Tibial nerve (tissue), 4 donors: ENCODE data around the gene C19orf25. TPM values are rescaled to one million over a fixed set of nuclear protein-coding genes. Genes with fewer than 3 reads are reported as not detected.

Experiments used
- DNase-seq, 2 donors: peaks; one replicate each; pipeline ENCODE4 v3.0.0-alpha.2; 2019; ENCODE audit warnings: low spot score in 2 of 2
- H3K27ac ChIP-seq, 4 donors: fragments of 200-600 bp; sonication (generic) in 3 of 4; one replicate each; pipeline ENCODE4 v1.5.1; 2017 to 2019; ENCODE audit warnings: mild to moderate bottlenecking in 1 of 4
- H3K27me3 ChIP-seq, 2 donors: fragments of 200-600 bp; sonication (generic) in 1 of 2; one replicate each; pipeline versions ENCODE4 v1.5.1 to v1.6.0; 2017 to 2019
- H3K36me3 ChIP-seq, 3 donors: fragments of 200-600 bp; sonication (generic); one replicate each; pipeline ENCODE4 v1.5.1; 2018 to 2019
- H3K4me1 ChIP-seq, 4 donors: fragments of 200-600 bp; sonication (generic) in 3 of 4; one replicate each; pipeline ENCODE4 v1.5.1; 2017 to 2019
- H3K4me3 ChIP-seq, 4 donors: fragments of 200-600 bp; sonication (generic) in 3 of 4; one replicate each; pipeline ENCODE4 v1.5.1; 2017 to 2019; ENCODE audit warnings: mild to moderate bottlenecking in 1 of 4, moderate library complexity in 1 of 4
- H3K9me3 ChIP-seq, 4 donors: fragments of 200-600 bp; sonication (generic) in 3 of 4; one replicate each; pipeline ENCODE4 v1.5.1; 2017 to 2019
- EP300 ChIP-seq, 2 donors: sonication (generic); formaldehyde crosslinking; IDR thresholded peaks; one replicate each; pipeline ENCODE4 v1.6.1; 2017; ENCODE audit warnings: antibody characterized with exemption in 2 of 2, mild to moderate bottlenecking in 1 of 2
- POLR2A ChIP-seq, 2 donors: fragments of 450-650 bp; IDR thresholded peaks; one replicate each; pipeline ENCODE4 v1.6.1; 2017; ENCODE audit warnings: antibody characterized with exemption in 2 of 2, mild to moderate bottlenecking in 2 of 2, moderate library complexity in 2 of 2
- WGBS, 2 donors: methylation state at CpG; one replicate each; pipeline ENCODE4 v1.1.5; 2018; 5-methylcytosine and 5-hydroxymethylcytosine counted together
- total RNA-seq, 4 donors: library from RNA; depleted of rRNA; stranded (reverse); fragments of >200 nt; gene quantifications; one replicate each; pipeline ENCODE4 v1.1.0, GENCODE V29; 2016
- TF ChIP-seq, protein P1 (sequence below), 5 experiments: fragments of 200-600 bp in 3 of 5; fragments of 450-650 bp in 2 of 5; sonication (generic) in 3 of 5; IDR thresholded peaks; one replicate each; pipeline ENCODE4 v1.5.1; 2016 to 2019; ENCODE audit warnings: antibody characterized with exemption in 5 of 5, mild to moderate bottlenecking in 3 of 5, moderate library complexity in 2 of 5

Gene C19orf25
- total RNA-seq, 4 donors from 2014 or later, result 22.4 to 47.4 (median 33.8) TPM

DNA sequence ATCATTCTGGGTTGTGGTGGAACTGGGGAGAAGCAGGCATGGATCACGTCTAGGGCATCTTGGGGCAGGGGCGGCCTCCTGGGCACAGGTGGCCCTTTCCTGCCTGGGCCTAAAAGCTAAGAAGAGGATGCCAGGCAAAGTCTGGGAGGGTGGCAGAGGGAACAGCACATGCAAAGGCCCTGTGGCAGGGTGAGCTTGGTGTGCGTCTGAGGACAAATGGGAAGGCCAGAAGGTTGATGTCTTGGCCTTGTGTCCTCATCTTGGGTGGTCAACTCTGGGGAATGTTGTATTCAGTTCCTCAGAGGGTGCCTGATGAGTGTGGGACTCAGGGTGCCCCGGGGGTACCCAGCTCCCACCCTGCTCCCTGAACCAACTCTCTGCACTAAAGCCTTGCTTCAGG lies 39.5 kb upstream of the C19orf25 start:
- peaks cover 0 to 35% of the 10 kb centered on the region in 2 donors for H3K27me3 ChIP-seq
- peaks cover 0 to 18% (median 2%) of the 10 kb centered on the region in 4 donors for H3K4me1 ChIP-seq
- TF ChIP-seq, protein P1, sequence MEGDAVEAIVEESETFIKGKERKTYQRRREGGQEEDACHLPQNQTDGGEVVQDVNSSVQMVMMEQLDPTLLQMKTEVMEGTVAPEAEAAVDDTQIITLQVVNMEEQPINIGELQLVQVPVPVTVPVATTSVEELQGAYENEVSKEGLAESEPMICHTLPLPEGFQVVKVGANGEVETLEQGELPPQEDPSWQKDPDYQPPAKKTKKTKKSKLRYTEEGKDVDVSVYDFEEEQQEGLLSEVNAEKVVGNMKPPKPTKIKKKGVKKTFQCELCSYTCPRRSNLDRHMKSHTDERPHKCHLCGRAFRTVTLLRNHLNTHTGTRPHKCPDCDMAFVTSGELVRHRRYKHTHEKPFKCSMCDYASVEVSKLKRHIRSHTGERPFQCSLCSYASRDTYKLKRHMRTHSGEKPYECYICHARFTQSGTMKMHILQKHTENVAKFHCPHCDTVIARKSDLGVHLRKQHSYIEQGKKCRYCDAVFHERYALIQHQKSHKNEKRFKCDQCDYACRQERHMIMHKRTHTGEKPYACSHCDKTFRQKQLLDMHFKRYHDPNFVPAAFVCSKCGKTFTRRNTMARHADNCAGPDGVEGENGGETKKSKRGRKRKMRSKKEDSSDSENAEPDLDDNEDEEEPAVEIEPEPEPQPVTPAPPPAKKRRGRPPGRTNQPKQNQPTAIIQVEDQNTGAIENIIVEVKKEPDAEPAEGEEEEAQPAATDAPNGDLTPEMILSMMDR (IDR thresholded peaks at IDR 0.05), result no peak
- TF ChIP-seq POLR2A (IDR thresholded peaks at IDR 0.05) (no peak), EP300 (IDR thresholded peaks at IDR 0.05) (no peak)
- no peak overlapping the region for H3K27ac ChIP-seq
- H3K4me3 ChIP-seq, result no peak overlapping the region
- WGBS, 2 donors, result 95 to 98% methylated on average over 4 of the region's 4 CpGs
- no peaks in the 10 kb centered on the region for H3K36me3 ChIP-seq
- peaks cover 0 to 6% (median 0%) of the 10 kb centered on the region in 4 donors for H3K9me3 ChIP-seq
- DNase-seq, result no peak

GRCh38 chr19:1516395-1516753 lies 37.4 kb upstream of the C19orf25 start:
- WGBS, 2 donors, result 71 to 75% methylated on average over 8 of the region's 8 CpGs
- peaks cover 0 to 47% of the 10 kb centered on the region in 2 donors for H3K27me3 ChIP-seq
- peaks cover 0 to 6% (median 0%) of the 10 kb centered on the region in 4 donors for H3K9me3 ChIP-seq

GRCh38 chr19:1514986-1515721 lies 36.1 kb upstream of the C19orf25 start:
- peaks cover 0 to 40% (median 11%) of the 10 kb centered on the region in 4 donors for H3K4me1 ChIP-seq
- H3K4me3 ChIP-seq, result no peak overlapping the region
- peaks cover 0 to 57% of the 10 kb centered on the region in 2 donors for H3K27me3 ChIP-seq
- TF ChIP-seq, protein P1 (IDR thresholded peaks at IDR 0.05), result no peak
- TF ChIP-seq EP300 (IDR thresholded peaks at IDR 0.05) (no peak), POLR2A (IDR thresholded peaks at IDR 0.05) (no peak)
- H3K9me3 ChIP-seq, result peaks cover 0 to 6% (median 0%) of the 10 kb centered on the region in 4 donors
- H3K36me3 ChIP-seq, result no peaks in the 10 kb centered on the region
- no peak for DNase-seq
- 65 to 66% methylated on average over 11 to 13 of the region's 14 CpGs for WGBS, 2 donors
- no peak overlapping the region for H3K27ac ChIP-seq

More at GRCh38 chr19:1516395-1516753, 37.4 kb upstream of the C19orf25 start:
- Histone ChIP-seq H3K4me3 (no peak overlapping the region), H3K27ac (no peak overlapping the region), H3K36me3 (no peaks in the 10 kb centered on the region), H3K4me1 (peaks cover 0 to 28% (median 9%) of the 10 kb centered on the region in 4 donors)
- no peak for TF ChIP-seq POLR2A (IDR thresholded peaks at IDR 0.05)
- TF ChIP-seq, protein P1 (IDR thresholded peaks at IDR 0.05), result no peak
- no peak for TF ChIP-seq EP300 (IDR thresholded peaks at IDR 0.05)
- no peak for DNase-seq

- H3K4me1 ChIP-seq, result peaks cover 0 to 49% (median 12%) of the 10 kb centered on the region in 4 donors
- DNase-seq, result no peak
- H3K27me3 ChIP-seq, result peaks cover 0 to 57% of the 10 kb centered on the region in 2 donors
- no peaks in the 10 kb centered on the region for H3K36me3 ChIP-seq
- no peak for TF ChIP-seq EP300 (IDR thresholded peaks at IDR 0.05)
- peaks cover 0 to 6% (median 0%) of the 10 kb centered on the region in 4 donors for H3K9me3 ChIP-seq
- WGBS, 2 donors, result 43 to 56% methylated on average over 10 of the region's 10 CpGs
- H3K27ac ChIP-seq, result peak overlapping the region in 1 of 4 donors; percentile 85
- no peak overlapping the region for H3K4me3 ChIP-seq
Measured at GRCh38 chr19:1514295-1514661, 35.3 kb upstream of the C19orf25 start.

DNA sequence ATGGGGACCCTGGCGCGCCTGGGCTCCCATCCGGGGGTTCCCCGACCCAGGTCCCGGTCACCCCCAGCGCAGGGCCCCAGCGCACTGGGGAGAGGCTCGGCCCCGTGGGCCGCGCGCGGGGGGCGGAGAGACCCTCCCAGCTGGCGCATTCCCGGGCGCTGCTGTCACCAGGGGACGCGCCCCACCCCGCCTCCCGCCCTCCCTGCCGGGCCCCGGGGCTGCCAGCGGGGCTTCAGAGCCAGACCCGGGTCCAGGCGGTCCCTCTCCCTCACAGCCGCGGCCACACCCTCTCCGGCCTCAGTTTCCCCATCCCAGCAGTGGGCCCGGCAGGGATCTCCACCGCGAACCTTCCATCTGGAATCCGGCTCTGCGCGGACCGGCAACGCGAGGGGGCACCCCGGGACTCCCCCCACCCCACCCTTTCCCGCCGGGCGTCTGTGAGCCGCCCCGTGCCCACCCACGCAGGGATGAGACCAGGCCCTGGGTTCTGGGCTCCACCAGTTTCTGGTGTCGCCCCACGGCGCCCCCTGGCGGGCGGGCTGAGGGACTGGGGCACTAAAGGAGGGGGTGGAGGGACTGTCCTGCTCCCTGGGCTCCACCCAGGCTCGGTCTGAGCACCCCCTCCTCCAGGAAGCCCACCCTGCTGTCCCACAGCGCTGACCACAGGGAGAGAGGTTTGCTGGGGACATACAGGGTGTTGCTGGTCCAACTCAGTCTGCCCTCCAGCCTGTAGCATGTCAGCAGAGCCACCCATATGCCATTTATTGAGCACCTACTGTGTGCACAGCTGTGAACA lies 34.7 kb upstream of the C19orf25 start:
- 5 to 8% methylated on average over 22 of the region's 52 CpGs for WGBS, 2 donors
- H3K27ac ChIP-seq, result peak overlapping the region in 3 of 4 donors; percentile 41 to 85 (median 71)
- peaks cover 0 to 50% (median 12%) of the 10 kb centered on the region in 4 donors for H3K4me1 ChIP-seq
- H3K9me3 ChIP-seq, result peaks cover 0 to 6% (median 0%) of the 10 kb centered on the region in 4 donors
- peak overlapping the region; percentile 19 to 61 (median 43) for H3K4me3 ChIP-seq
- peaks cover 0 to 57% of the 10 kb centered on the region in 2 donors for H3K27me3 ChIP-seq
- TF ChIP-seq, protein P1 (IDR thresholded peaks at IDR 0.05), result peak; percentile 29 to 60 (median 46)
- TF ChIP-seq POLR2A (IDR thresholded peaks at IDR 0.05), result no peak
- no peak for DNase-seq
- no peaks in the 10 kb centered on the region for H3K36me3 ChIP-seq
